Panc1 (cell line): Measurements from ENCODE around the gene AMZ1. TPM values are rescaled to one million over a fixed set of nuclear protein-coding genes. Genes with fewer than 3 reads are reported as not detected.

Source experiments
- ATAC-seq: fragments of 200-7000 bp; cut with Tn5 transposase; 2 replicates; pipeline ENCODE4 v1.9.1; 2020; ENCODE audit warnings: mild to moderate bottlenecking, moderate library complexity
- BruUV-seq: library from RNA; stranded (reverse); fragments of 400-500 nt; replicated peaks from 2 replicates; lab custom pipeline; 2021; lab: Mats Ljungman, UMichigan
- CTCF ChIA-PET: fragments of 300-600 bp; sonication (Branson Sonifier 250); formaldehyde crosslinking; loops from one replicate; lab custom pipeline; 2022; ENCODE audit warnings: antibody characterized with exemption; lab: Charles Lee
- POLR2A ChIA-PET: fragments of 300-600 bp; sonication (Branson Sonifier 250); formaldehyde crosslinking; loops from one replicate; lab custom pipeline; 2022; ENCODE audit warnings: antibody characterized with exemption; lab: Charles Lee
- DNase-seq: peaks from one replicate; pipeline ENCODE4 v3.0.0-alpha.2; 2010; ENCODE audit warnings: low read depth, low spot score
- H3K27ac ChIP-seq: 2 replicates; pipeline ENCODE4 v1.5.1; 2011; ENCODE audit warnings: mild to moderate bottlenecking, low read length, inconsistent platforms
- H3K27me3 ChIP-seq: fragments of 200-500 bp; sonication (Bioruptor generic); 2 replicates; pipeline ENCODE4 v1.6.0; 2014; ENCODE audit warnings: low read length, inconsistent platforms; ENCODE audit not compliant: control insufficient read depth, insufficient read depth
- H3K36me3 ChIP-seq: fragments of 200-500 bp; sonication (Bioruptor generic); 2 replicates; pipeline ENCODE4 v1.5.1; 2014; ENCODE audit warnings: inconsistent platforms, mild to moderate bottlenecking, low read length, moderate library complexity; ENCODE audit not compliant: control insufficient read depth, insufficient read depth
- H3K4me1 ChIP-seq: 2 replicates; pipeline ENCODE4 v1.5.1; 2011; ENCODE audit warnings: inconsistent platforms, mild to moderate bottlenecking, low read length, moderate library complexity; ENCODE audit not compliant: control insufficient read depth, insufficient read depth
- H3K4me3 ChIP-seq, 2 experiments: 2 replicates each; pipeline ENCODE4 v1.5.1; 2011 to 2012; ENCODE audit warnings: low read depth in 2 of 2, low read length in 2 of 2, mild to moderate bottlenecking in 2 of 2, inconsistent platforms in 1 of 2, moderate library complexity in 1 of 2
- H3K9me3 ChIP-seq: fragments of 200-500 bp; sonication (Bioruptor generic); 2 replicates; pipeline ENCODE4 v1.5.1; 2014; ENCODE audit warnings: low read depth, mild to moderate bottlenecking, inconsistent platforms, low read length, moderate library complexity; ENCODE audit not compliant: control insufficient read depth, insufficient read depth
- CTCF ChIP-seq: fragments of 450-650 bp; IDR thresholded peaks from 2 replicates; pipeline ENCODE4 v1.5.1; 2017; ENCODE audit warnings: mild to moderate bottlenecking
- POLR2AphosphoS5 ChIP-seq: IDR thresholded peaks from 2 replicates; pipeline ENCODE4 v1.6.1; 2012; ENCODE audit warnings: mild to moderate bottlenecking, low read depth, low read length, moderate library complexity
- SIN3A ChIP-seq: IDR thresholded peaks from 2 replicates; pipeline ENCODE4 v1.6.1; 2012; ENCODE audit warnings: low read depth, mild to moderate bottlenecking, low read length, moderate library complexity, borderline replicate concordance; ENCODE audit not compliant: insufficient read depth
- TCF7L2 ChIP-seq: IDR thresholded peaks from 2 replicates; pipeline ENCODE4 v1.6.1; 2011; ENCODE audit warnings: mild to moderate bottlenecking, low read depth, low read length, inconsistent platforms
- in situ Hi-C: cut with HindIII; loops from 2 replicates; pipeline ENCODE4 v1.10.0; 2016; ENCODE audit warnings: low sequenced_read_pairs, low pct_unique_long_range_greater_than_20kb
- intact Hi-C: fragments of 100-400 bp; cut with micrococcal nuclease; formaldehyde crosslinking; loops from one replicate; pipeline ENCODE4 v1.10.0; 2022; ENCODE audit not compliant: unreplicated experiment
- total RNA-seq: library from RNA; stranded (reverse); gene quantifications from one replicate; pipeline ENCODE4 v1.2.1, GENCODE V29; 2021; ENCODE audit not compliant: unreplicated experiment
- TF ChIP-seq, protein P1 (sequence below), 2 experiments: IDR thresholded peaks; 2 replicates each; pipeline ENCODE4 v1.6.1; 2011 to 2012; ENCODE audit warnings: low read depth in 2 of 2, control low read depth in 1 of 2, low read length in 1 of 2, mild to moderate bottlenecking in 1 of 2, moderate library complexity in 1 of 2; ENCODE audit not compliant: insufficient read depth in 1 of 2

The AMZ1 gene
- total RNA-seq, 1 experiment from 2014 or later, result 0.57 TPM

- POLR2A ChIA-PET, result no interaction called here
- H3K4me3 ChIP-seq, result no peak overlapping the region
- no peaks in the 10 kb centered on the region for H3K27me3 ChIP-seq
- TF ChIP-seq, protein P1, sequence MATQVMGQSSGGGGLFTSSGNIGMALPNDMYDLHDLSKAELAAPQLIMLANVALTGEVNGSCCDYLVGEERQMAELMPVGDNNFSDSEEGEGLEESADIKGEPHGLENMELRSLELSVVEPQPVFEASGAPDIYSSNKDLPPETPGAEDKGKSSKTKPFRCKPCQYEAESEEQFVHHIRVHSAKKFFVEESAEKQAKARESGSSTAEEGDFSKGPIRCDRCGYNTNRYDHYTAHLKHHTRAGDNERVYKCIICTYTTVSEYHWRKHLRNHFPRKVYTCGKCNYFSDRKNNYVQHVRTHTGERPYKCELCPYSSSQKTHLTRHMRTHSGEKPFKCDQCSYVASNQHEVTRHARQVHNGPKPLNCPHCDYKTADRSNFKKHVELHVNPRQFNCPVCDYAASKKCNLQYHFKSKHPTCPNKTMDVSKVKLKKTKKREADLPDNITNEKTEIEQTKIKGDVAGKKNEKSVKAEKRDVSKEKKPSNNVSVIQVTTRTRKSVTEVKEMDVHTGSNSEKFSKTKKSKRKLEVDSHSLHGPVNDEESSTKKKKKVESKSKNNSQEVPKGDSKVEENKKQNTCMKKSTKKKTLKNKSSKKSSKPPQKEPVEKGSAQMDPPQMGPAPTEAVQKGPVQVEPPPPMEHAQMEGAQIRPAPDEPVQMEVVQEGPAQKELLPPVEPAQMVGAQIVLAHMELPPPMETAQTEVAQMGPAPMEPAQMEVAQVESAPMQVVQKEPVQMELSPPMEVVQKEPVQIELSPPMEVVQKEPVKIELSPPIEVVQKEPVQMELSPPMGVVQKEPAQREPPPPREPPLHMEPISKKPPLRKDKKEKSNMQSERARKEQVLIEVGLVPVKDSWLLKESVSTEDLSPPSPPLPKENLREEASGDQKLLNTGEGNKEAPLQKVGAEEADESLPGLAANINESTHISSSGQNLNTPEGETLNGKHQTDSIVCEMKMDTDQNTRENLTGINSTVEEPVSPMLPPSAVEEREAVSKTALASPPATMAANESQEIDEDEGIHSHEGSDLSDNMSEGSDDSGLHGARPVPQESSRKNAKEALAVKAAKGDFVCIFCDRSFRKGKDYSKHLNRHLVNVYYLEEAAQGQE (IDR thresholded peaks at IDR 0.05; ENCODE audit: insufficient read depth in 1 of 2, low read depth in 2 of 2, low read length in 1 of 2), result no peak
- TF ChIP-seq POLR2AphosphoS5, result no peak
- TF ChIP-seq SIN3A, result no peak
- no peak for TF ChIP-seq TCF7L2
- TF ChIP-seq CTCF, result no peak
- no peak overlapping the region for H3K27ac ChIP-seq
- BruUV-seq, result no TSS peak
- DNase-seq, result no peak
- no peak for ATAC-seq
- CTCF ChIA-PET, result no interaction called here
- in situ Hi-C loops (no loop called here), intact Hi-C loops (no loop called here)
- H3K4me1 ChIP-seq, result no peaks in the 10 kb centered on the region
- H3K9me3 ChIP-seq, result no peaks in the 10 kb centered on the region
- H3K36me3 ChIP-seq, result peaks cover 5% of the 10 kb centered on the region; the same call in 1 of the 2 replicates
Observed at GRCh38 chr7:2652736-2653060, 35.3 kb upstream of the AMZ1 start.

DNA sequence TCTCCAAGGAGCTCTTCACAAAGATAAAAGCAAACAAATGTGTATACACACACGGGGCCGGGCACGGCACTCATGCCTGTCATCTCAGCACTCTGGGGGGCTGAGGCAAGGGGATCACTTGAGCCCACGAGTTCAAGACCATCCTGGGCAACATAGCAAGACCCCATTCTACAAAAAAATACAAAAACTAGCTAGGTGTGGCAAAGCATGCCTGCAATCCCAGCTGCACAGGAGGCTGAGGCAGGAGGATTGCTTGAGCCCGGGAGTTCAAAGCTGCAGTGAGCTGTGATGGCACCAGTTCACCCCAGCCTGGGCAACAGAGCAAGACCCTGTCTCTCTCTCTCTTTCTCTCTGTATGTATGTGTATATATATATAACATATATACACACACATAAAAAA is 33.9 kb upstream of the AMZ1 start:
- Histone ChIP-seq H3K9me3 (no peaks in the 10 kb centered on the region), H3K36me3 (peaks cover 3% of the 10 kb centered on the region; the same call in 1 of the 2 replicates), H3K27ac (no peak overlapping the region), H3K27me3 (no peaks in the 10 kb centered on the region), H3K4me3 (no peak overlapping the region), H3K4me1 (no peaks in the 10 kb centered on the region)
- DNase-seq (no peak), ATAC-seq (no peak)
- POLR2A ChIA-PET, result no interaction called here
- CTCF ChIA-PET, result interaction anchor here (0.6 kb wide), 1 partner anchor 33 kb away, joined by 3 read pairs; no protein-coding TSS in a partner anchor
- TF ChIP-seq, protein P1 (IDR thresholded peaks at IDR 0.05; ENCODE audit: insufficient read depth in 1 of 2, low read depth in 2 of 2, low read length in 1 of 2), result no peak
- in situ Hi-C loops, result no loop called here
- intact Hi-C loops, result no loop called here
- no TSS peak for BruUV-seq
